Spleen (tissue), 11 donors: Measurements from ENCODE around the gene KIZ. TPM values are rescaled to one million over a fixed set of nuclear protein-coding genes. Genes with fewer than 3 reads are reported as not detected.

Experiments used
- DNase-seq: peaks from one replicate; pipeline ENCODE4 v3.0.0-alpha.2; 2020
- H3K27ac ChIP-seq, 8 donors: fragments of 200-600 bp; sonication (generic) in 7 of 8; 1 replicate in 4 of 8; 2 replicates in 4 of 8; pipeline versions ENCODE4 v1.5.0 to v1.8.0; 2016 to 2021; ENCODE audit warnings: inconsistent platforms in 4 of 8, mild to moderate bottlenecking in 4 of 8, moderate library complexity in 1 of 8
- H3K27me3 ChIP-seq, 7 donors: fragments of 200-600 bp; sonication (generic) in 6 of 7; replicated peaks in 1 of 7; 1 replicate in 4 of 7; 2 replicates in 3 of 7; pipeline versions ENCODE4 v1.5.0 to v1.8.0; 2016 to 2021; ENCODE audit warnings: inconsistent platforms in 3 of 7, mild to moderate bottlenecking in 1 of 7
- H3K36me3 ChIP-seq, 6 donors: fragments of 200-600 bp; sonication (generic) in 5 of 6; 1 replicate in 4 of 6; 2 replicates in 2 of 6; pipeline versions ENCODE4 v1.5.0 to v1.8.0; 2016 to 2021; ENCODE audit warnings: inconsistent platforms in 2 of 6
- H3K4me1 ChIP-seq, 6 donors: fragments of 200-600 bp; sonication (generic) in 5 of 6; 1 replicate in 3 of 6; 2 replicates in 3 of 6; pipeline versions ENCODE4 v1.5.0 to v1.8.0; 2016 to 2021; ENCODE audit warnings: inconsistent platforms in 3 of 6
- H3K4me3 ChIP-seq, 8 donors: fragments of 200-600 bp; sonication (generic) in 7 of 8; 1 replicate in 4 of 8; 2 replicates in 4 of 8; pipeline versions ENCODE4 v1.5.0 to v1.8.0; 2016 to 2021; ENCODE audit warnings: inconsistent platforms in 4 of 8, mild to moderate bottlenecking in 4 of 8, moderate library complexity in 2 of 8
- H3K9me3 ChIP-seq, 8 donors: fragments of 200-600 bp; sonication (generic) in 7 of 8; 1 replicate in 4 of 8; 2 replicates in 4 of 8; pipeline versions ENCODE4 v1.5.0 to v1.8.0; 2016 to 2021; ENCODE audit warnings: inconsistent platforms in 4 of 8
- POLR2A ChIP-seq, 3 donors: fragments of 450-650 bp; IDR thresholded peaks; one replicate each; pipeline ENCODE4 v1.5.1; 2017; ENCODE audit warnings: antibody characterized with exemption in 3 of 3, mild to moderate bottlenecking in 1 of 3
- POLR2AphosphoS5 ChIP-seq, 3 donors: sonication (generic); formaldehyde crosslinking; IDR thresholded peaks; one replicate each; pipeline ENCODE4 v1.5.1; 2017; ENCODE audit warnings: antibody characterized with exemption in 3 of 3
- WGBS, 5 donors: extraction: QIAGEN DNeasy Blood & Tissue Kit in 3 of 5; methylation state at CpG; one replicate each; pipeline versions ENCODE4 v1.1.5 to v1.1.7; 2013 to 2018; 5-methylcytosine and 5-hydroxymethylcytosine counted together
- intact Hi-C: fragments of 100-400 bp; cut with DNase I; formaldehyde crosslinking; loops from one replicate; pipeline ENCODE4 v1.15.0; 2023; ENCODE audit warnings: low total_unique reads
- polyA plus RNA-seq, 3 donors: library from polyadenylated mRNA; stranded (reverse); fragments of 200-250 nt; gene quantifications; one replicate each; pipeline ENCODE4 v1.2.1, GENCODE V29; 2013
- total RNA-seq, 7 donors: library from RNA; depleted of rRNA in 3 of 7; stranded (reverse); fragments of >200 nt in 3 of 7; fragmentation: NEBNext Ultra II Directional in 4 of 7; extraction: Animal tissue kit (Norgen Biotek cat#: 25700) in 4 of 7; gene quantifications; one replicate each; pipeline versions ENCODE4 v1.1.0 to v1.2.1, GENCODE V29; 2016 to 2021
- TF ChIP-seq, protein P1 (sequence below), 11 experiments: fragments of 200-600 bp in 7 of 11; fragments of 450-650 bp in 4 of 11; sonication (generic) in 4 of 11; IDR thresholded peaks in 8 of 11; conservative IDR thresholded peaks in 3 of 11; 1 replicate in 7 of 11; 2 replicates in 4 of 11; pipeline versions ENCODE4 v1.4.0 to v1.8.0; 2016 to 2021; ENCODE audit warnings: antibody characterized with exemption in 11 of 11, inconsistent platforms in 4 of 11, mild to moderate bottlenecking in 1 of 11
- donor health status: healthy with polysubstance abuse.
- donor health status: DM: no; HTN: no; CAD: no; lungs with moderate emphysema.
- donor health status: DM: no; HTN: no; CAD: no.
- donor health status: Bipolar disorder and iron deficiency.
- donor health status: healthy.
- donor health status: DM: no; HTN: no; CAD: no.
- donor health status: DM: yes; HTN: yes; CAD: no.

The KIZ gene
- total and polyA plus RNA-seq, 10 donors = 9.5 to 57.9 (median 20.2) TPM

DNA sequence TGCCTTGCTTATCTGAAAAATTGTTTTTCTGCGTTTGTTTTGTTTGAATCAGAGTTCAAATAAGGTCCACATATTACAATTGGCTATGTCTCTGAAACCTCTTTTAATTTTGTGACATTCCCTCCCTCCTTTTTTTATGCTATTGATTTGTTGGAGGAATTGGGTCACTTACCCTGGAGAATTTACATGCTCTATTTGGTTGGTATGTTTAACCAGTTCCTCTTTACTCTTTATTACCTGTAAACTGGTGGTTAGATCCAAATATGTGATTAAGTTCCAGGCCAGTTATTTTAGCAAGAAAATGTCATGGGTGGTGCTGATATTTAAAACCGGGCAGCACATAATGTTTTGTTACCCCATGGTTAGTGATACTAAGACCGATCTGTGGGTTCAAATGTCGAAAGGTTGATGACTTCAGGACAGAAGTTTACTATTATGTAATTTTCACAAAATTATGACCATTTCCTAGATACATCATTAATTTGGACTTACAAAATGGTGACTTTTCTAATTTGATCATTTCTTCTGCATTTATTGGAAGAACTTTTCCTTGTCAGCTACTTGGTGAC is 77.3 kb downstream of the KIZ start:
- H3K27me3 ChIP-seq = no peaks in the 10 kb centered on the region
- intact Hi-C loops = no loop called here
- no peaks in the 10 kb centered on the region for H3K9me3 ChIP-seq
- no peak overlapping the region for H3K4me3 ChIP-seq
- H3K27ac ChIP-seq = no peak overlapping the region
- WGBS, 5 donors = 91 to 96% (median 92%) methylated on average over 4 of the region's 4 CpGs
- TF ChIP-seq, protein P1, sequence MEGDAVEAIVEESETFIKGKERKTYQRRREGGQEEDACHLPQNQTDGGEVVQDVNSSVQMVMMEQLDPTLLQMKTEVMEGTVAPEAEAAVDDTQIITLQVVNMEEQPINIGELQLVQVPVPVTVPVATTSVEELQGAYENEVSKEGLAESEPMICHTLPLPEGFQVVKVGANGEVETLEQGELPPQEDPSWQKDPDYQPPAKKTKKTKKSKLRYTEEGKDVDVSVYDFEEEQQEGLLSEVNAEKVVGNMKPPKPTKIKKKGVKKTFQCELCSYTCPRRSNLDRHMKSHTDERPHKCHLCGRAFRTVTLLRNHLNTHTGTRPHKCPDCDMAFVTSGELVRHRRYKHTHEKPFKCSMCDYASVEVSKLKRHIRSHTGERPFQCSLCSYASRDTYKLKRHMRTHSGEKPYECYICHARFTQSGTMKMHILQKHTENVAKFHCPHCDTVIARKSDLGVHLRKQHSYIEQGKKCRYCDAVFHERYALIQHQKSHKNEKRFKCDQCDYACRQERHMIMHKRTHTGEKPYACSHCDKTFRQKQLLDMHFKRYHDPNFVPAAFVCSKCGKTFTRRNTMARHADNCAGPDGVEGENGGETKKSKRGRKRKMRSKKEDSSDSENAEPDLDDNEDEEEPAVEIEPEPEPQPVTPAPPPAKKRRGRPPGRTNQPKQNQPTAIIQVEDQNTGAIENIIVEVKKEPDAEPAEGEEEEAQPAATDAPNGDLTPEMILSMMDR (IDR thresholded peaks at IDR 0.05 in 8 of 11, conservative IDR thresholded peaks at IDR 0.05 in 3 of 11) = no peak
- TF ChIP-seq POLR2AphosphoS5 (IDR thresholded peaks at IDR 0.05) (no peak), POLR2A (IDR thresholded peaks at IDR 0.05) (no peak)
- H3K36me3 ChIP-seq = peaks cover 0 to 29% (median 0%) of the 10 kb centered on the region in 6 donors
- no peaks in the 10 kb centered on the region for H3K4me1 ChIP-seq
- DNase-seq = no peak

DNA sequence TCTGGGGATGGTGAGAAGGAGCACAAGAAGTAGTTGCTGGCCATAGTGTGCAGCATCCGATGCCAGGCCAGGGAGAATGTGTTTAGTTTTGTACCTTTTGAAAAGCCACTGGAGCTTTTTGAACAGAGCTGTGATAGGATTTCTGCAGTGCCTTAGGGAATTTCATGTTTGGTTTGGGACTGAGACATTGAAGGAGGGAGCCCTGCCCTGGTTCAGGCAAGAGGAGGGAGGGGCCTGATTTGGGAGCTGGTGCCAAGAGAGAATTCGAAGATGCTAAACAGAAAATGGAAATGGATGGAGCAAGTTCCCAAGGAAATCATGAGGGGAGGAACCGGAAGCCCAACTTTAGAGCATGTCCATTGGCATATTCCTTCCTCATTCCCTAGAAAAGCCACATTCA is 80.7 kb downstream of the KIZ start:
- Histone ChIP-seq H3K27me3 (no peaks in the 10 kb centered on the region), H3K4me1 (no peaks in the 10 kb centered on the region), H3K9me3 (no peaks in the 10 kb centered on the region), H3K36me3 (peaks cover 0 to 46% (median 2%) of the 10 kb centered on the region in 6 donors), H3K4me3 (no peak overlapping the region), H3K27ac (no peak overlapping the region)
- TF ChIP-seq POLR2AphosphoS5 (IDR thresholded peaks at IDR 0.05) (no peak), POLR2A (IDR thresholded peaks at IDR 0.05) (no peak)
- TF ChIP-seq, protein P1 (IDR thresholded peaks at IDR 0.05 in 8 of 11, conservative IDR thresholded peaks at IDR 0.05 in 3 of 11) = no peak
- no peak for DNase-seq
- WGBS, 5 donors = 82 to 96% (median 91%) methylated on average over 3 of the region's 3 CpGs
- intact Hi-C loops = no loop called here

DNA sequence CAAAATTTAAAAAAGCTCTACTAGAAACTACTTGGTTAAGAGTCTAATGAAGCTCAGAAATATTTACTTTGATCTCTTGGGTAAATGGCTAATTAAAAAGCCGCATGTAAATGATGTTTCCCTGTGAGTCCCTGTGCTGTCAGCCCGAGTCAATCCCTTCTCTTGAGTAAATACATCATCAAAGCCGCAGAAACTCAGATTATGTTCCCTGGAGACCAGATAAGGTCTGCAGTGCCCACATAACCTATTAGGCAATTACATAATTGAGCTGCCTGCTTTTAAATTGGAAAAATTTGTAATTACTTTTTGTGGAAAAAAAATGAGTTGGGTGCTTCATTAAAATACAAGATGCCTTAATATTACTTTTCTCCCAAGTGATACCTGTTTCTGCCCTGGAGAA is 83.1 kb downstream of the KIZ start:
- H3K27me3 ChIP-seq = no peaks in the 10 kb centered on the region
- WGBS, 5 donors = 83 to 95% (median 89%) methylated on average over 3 of the region's 3 CpGs
- DNase-seq = no peak

DNA sequence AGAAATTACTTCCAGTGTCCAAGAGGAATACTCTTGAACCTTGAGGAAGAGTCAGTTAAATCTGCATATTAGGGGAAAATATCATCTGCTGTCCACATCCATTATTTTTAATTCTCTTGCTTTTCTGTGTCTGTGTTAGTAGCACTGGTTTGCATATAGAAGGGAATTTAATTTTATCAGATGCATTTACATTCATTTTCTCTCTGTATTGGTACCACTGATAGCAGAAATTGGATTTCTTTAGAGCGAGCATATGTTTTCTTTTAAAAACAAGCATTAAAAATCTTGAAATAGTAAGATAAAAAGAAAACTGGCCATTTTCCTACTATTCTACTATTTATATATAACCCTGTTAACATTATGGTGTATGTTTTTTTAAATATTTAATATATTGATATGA is 83.8 kb downstream of the KIZ start:
- no peaks in the 10 kb centered on the region for H3K27me3 ChIP-seq
- no peak for TF ChIP-seq POLR2A (IDR thresholded peaks at IDR 0.05)
- no peak for TF ChIP-seq POLR2AphosphoS5 (IDR thresholded peaks at IDR 0.05)
- TF ChIP-seq, protein P1 (IDR thresholded peaks at IDR 0.05 in 8 of 11, conservative IDR thresholded peaks at IDR 0.05 in 3 of 11) = no peak
- 95 to 100% (median 98%) methylated on average over 1 of the region's 1 CpG for WGBS, 5 donors
- DNase-seq = no peak
- H3K4me1 ChIP-seq = no peaks in the 10 kb centered on the region
- H3K4me3 ChIP-seq = no peak overlapping the region
- H3K27ac ChIP-seq = no peak overlapping the region
- H3K36me3 ChIP-seq = peaks cover 0 to 69% (median 5%) of the 10 kb centered on the region in 6 donors
- intact Hi-C loops = no loop called here
- no peaks in the 10 kb centered on the region for H3K9me3 ChIP-seq

More for the DNA sequence above, 83.1 kb downstream of the KIZ start:
- no peak overlapping the region for H3K27ac ChIP-seq
- peaks cover 0 to 64% (median 3%) of the 10 kb centered on the region in 6 donors for H3K36me3 ChIP-seq
- intact Hi-C loops = no loop called here
- H3K4me3 ChIP-seq = no peak overlapping the region
- no peaks in the 10 kb centered on the region for H3K9me3 ChIP-seq
- H3K4me1 ChIP-seq = no peaks in the 10 kb centered on the region
- TF ChIP-seq, protein P1 (IDR thresholded peaks at IDR 0.05 in 8 of 11, conservative IDR thresholded peaks at IDR 0.05 in 3 of 11) = no peak
- no peak for TF ChIP-seq POLR2AphosphoS5 (IDR thresholded peaks at IDR 0.05)
- no peak for TF ChIP-seq POLR2A (IDR thresholded peaks at IDR 0.05)
